MCF 10A (cell line): ENCODE measurements around the gene GUCY1A2. TPM values are rescaled to one million over a fixed set of nuclear protein-coding genes. Genes with fewer than 3 reads are reported as not detected.

Experiments
- BruUV-seq: library from RNA; stranded (reverse); fragments of 400-500 nt; replicated peaks from 2 replicates; lab custom pipeline; 2021; lab: Mats Ljungman, UMichigan
- CTCF ChIA-PET: fragments of 300-600 bp; sonication (Branson Sonifier 250); formaldehyde crosslinking; extraction: SDS; loops from one replicate; lab custom pipeline; 2021; ENCODE audit warnings: antibody characterized with exemption, inconsistent platforms; lab: Yijun Ruan, JAX
- POLR2A ChIA-PET: fragments of 300-600, 350-650 bp; sonication (Branson Sonifier 250); formaldehyde crosslinking; extraction: SDS; loops from one replicate; lab custom pipeline; 2020; ENCODE audit warnings: antibody characterized with exemption, inconsistent platforms; lab: Yijun Ruan, JAX
- DNase-seq: peaks from one replicate; pipeline ENCODE4 v3.0.0-alpha.2; 2018; ENCODE audit not compliant: unreplicated experiment
- H3K27ac Mint-ChIP-seq: one replicate; pipeline ENCODE4 v1.8.0; 2022; ENCODE audit warnings: mild to moderate bottlenecking, low read depth, mixed read lengths; ENCODE audit not compliant: unreplicated experiment
- H3K27me3 Mint-ChIP-seq: one replicate; pipeline ENCODE4 v1.8.0; 2022; ENCODE audit warnings: mixed read lengths; ENCODE audit not compliant: insufficient read depth, unreplicated experiment
- H3K36me3 Mint-ChIP-seq: one replicate; pipeline ENCODE4 v1.8.0; 2022; ENCODE audit warnings: mild to moderate bottlenecking, moderate library complexity, mixed read lengths; ENCODE audit not compliant: insufficient read depth, unreplicated experiment
- H3K4me1 Mint-ChIP-seq: one replicate; pipeline ENCODE4 v1.8.0; 2022; ENCODE audit warnings: mixed read lengths; ENCODE audit not compliant: insufficient read depth, unreplicated experiment
- H3K4me3 Mint-ChIP-seq: one replicate; pipeline ENCODE4 v1.8.0; 2022; ENCODE audit warnings: mild to moderate bottlenecking, moderate library complexity, mixed read lengths; ENCODE audit not compliant: unreplicated experiment
- H3K9me3 Mint-ChIP-seq: one replicate; pipeline ENCODE4 v1.8.0; 2022; ENCODE audit warnings: mixed read lengths; ENCODE audit not compliant: unreplicated experiment
- CTCF ChIP-seq: fragments of 200-600 bp; IDR thresholded peaks from one replicate; pipeline ENCODE4 v1.8.0; 2022; ENCODE audit warnings: antibody characterized with exemption, mild to moderate bottlenecking; ENCODE audit not compliant: unreplicated experiment
- intact Hi-C: fragments of 100-400 bp; cut with micrococcal nuclease; formaldehyde crosslinking; loops from 2 replicates; pipeline ENCODE4 v1.14.1; 2022
- total RNA-seq: library from RNA; stranded (reverse); gene quantifications from 2 replicates; pipeline ENCODE4 v1.2.3, GENCODE V29; 2022

Gene GUCY1A2
- total RNA-seq, 1 experiment from 2014 or later: 0.09 TPM

DNA sequence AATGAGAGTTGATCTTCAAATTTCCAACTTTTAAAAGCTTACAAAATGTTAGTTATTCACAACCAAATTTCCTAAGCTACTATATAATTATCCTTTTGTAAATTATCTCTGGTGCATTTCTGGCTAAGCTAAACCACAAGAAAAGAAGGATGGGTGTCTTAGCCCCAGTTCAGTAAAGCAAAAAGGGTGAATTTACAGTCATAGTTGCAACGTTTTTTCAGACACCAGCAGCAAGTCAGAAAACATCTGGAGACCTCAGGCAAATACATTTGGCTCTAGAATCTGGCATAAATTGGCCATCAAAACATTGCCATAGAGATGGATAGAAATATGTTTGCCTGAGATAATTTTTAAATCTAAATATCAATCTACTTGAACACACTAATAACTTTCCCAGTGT lies 257.0 kb downstream of the GUCY1A2 start:
- no peaks in the 10 kb centered on the region for H3K4me1 Mint-ChIP-seq
- H3K36me3 Mint-ChIP-seq: no peaks in the 10 kb centered on the region
- H3K9me3 Mint-ChIP-seq: peaks cover 7% of the 10 kb centered on the region
- no peak overlapping the region for H3K4me3 Mint-ChIP-seq
- no peaks in the 10 kb centered on the region for H3K27me3 Mint-ChIP-seq
- CTCF ChIA-PET: interaction anchor here (1.1 kb wide), 1 partner anchor 37 kb away, joined by 3 read pairs; no protein-coding TSS in a partner anchor
- TF ChIP-seq CTCF: no peak
- intact Hi-C loops: no loop called here
- H3K27ac Mint-ChIP-seq: no peak overlapping the region
- no peak for DNase-seq
- POLR2A ChIA-PET: no interaction called here
- no TSS peak for BruUV-seq

DNA sequence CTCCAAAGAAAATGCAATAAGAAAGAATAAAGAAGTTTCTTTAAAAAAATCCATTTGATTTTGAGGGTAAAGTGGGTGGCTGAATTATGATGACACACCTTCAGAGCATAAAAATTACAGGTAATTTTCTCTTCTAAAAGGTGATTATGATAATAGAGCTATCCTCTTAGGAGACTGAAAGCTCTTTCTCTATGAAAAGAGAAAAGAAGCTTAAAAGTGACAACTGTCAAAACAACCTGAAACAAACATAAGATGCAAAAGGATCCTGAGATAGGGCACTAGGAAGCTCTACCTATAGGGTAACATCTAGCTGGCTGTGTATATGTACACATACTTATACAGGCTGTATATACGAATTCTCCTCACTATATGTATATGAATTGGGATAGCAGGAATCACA lies 270.2 kb downstream of the GUCY1A2 start:
- ChIA-PET CTCF (no interaction called here), POLR2A (interaction anchor here (0.6 to 1.3 kb wide), 2 partner anchors 19 to 37 kb away, joined by 3 read pairs; no protein-coding TSS in a partner anchor)
- DNase-seq: no peak
- TF ChIP-seq CTCF: no peak
- Mint-ChIP-seq H3K27ac (no peak overlapping the region), H3K4me3 (no peak overlapping the region), H3K4me1 (no peaks in the 10 kb centered on the region), H3K27me3 (no peaks in the 10 kb centered on the region), H3K9me3 (no peaks in the 10 kb centered on the region), H3K36me3 (no peaks in the 10 kb centered on the region)
- no TSS peak for BruUV-seq
- intact Hi-C loops: no loop called here

- intact Hi-C loops: no loop called here
- H3K4me3 Mint-ChIP-seq: no peak overlapping the region
- POLR2A ChIA-PET: no interaction called here
- BruUV-seq: no TSS peak
- no peak for DNase-seq
- no peaks in the 10 kb centered on the region for H3K9me3 Mint-ChIP-seq
- CTCF ChIA-PET: interaction anchor here (0.5 to 0.6 kb wide), 2 partner anchors 39 to 798 kb away, joined by 3 read pairs; no protein-coding TSS in a partner anchor
- no peak for TF ChIP-seq CTCF
- no peaks in the 10 kb centered on the region for H3K4me1 Mint-ChIP-seq
- no peaks in the 10 kb centered on the region for H3K27me3 Mint-ChIP-seq
- H3K27ac Mint-ChIP-seq: no peak overlapping the region
- H3K36me3 Mint-ChIP-seq: no peaks in the 10 kb centered on the region
These were observed 272.3 kb downstream of the GUCY1A2 start for GRCh38 chr11:106745941-106746340.

- Mint-ChIP-seq H3K27me3 (no peaks in the 10 kb centered on the region), H3K27ac (no peak overlapping the region), H3K9me3 (no peaks in the 10 kb centered on the region), H3K36me3 (no peaks in the 10 kb centered on the region), H3K4me3 (no peak overlapping the region), H3K4me1 (no peaks in the 10 kb centered on the region)
- DNase-seq: no peak
- intact Hi-C loops: no loop called here
- ChIA-PET CTCF (no interaction called here), POLR2A (no interaction called here)
- no peak for TF ChIP-seq CTCF
- BruUV-seq: no TSS peak
These were observed 284.6 kb downstream of the GUCY1A2 start for GRCh38 chr11:106733635-106734034.
